GM19193 (cell line): ENCODE measurements around the gene CXCR5.

Source experiments
- POLR2A ChIP-seq: IDR thresholded peaks from 4 replicates; pipeline ENCODE4 v1.6.1; 2011; ENCODE audit not compliant: insufficient read depth, insufficient read length; ENCODE audit errors: extremely low read depth

CXCR5 gene, protein sequence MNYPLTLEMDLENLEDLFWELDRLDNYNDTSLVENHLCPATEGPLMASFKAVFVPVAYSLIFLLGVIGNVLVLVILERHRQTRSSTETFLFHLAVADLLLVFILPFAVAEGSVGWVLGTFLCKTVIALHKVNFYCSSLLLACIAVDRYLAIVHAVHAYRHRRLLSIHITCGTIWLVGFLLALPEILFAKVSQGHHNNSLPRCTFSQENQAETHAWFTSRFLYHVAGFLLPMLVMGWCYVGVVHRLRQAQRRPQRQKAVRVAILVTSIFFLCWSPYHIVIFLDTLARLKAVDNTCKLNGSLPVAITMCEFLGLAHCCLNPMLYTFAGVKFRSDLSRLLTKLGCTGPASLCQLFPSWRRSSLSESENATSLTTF

GRCh38 chr11:118883368-118884071, at the start of gene CXCR5:
TSS of gene CXCR5 (plus strand) at chr11:118883892. CDS start at chr11:118883942, 50 bp downstream.
- TF ChIP-seq POLR2A = peak; percentile 61

GRCh38 chr11:118834427-118835028, 49.2 kb upstream of the CXCR5 start:
- TF ChIP-seq POLR2A = no peak

GRCh38 chr11:118837868-118838267, 45.8 kb upstream of the CXCR5 start:
- TF ChIP-seq POLR2A = no peak

DNA sequence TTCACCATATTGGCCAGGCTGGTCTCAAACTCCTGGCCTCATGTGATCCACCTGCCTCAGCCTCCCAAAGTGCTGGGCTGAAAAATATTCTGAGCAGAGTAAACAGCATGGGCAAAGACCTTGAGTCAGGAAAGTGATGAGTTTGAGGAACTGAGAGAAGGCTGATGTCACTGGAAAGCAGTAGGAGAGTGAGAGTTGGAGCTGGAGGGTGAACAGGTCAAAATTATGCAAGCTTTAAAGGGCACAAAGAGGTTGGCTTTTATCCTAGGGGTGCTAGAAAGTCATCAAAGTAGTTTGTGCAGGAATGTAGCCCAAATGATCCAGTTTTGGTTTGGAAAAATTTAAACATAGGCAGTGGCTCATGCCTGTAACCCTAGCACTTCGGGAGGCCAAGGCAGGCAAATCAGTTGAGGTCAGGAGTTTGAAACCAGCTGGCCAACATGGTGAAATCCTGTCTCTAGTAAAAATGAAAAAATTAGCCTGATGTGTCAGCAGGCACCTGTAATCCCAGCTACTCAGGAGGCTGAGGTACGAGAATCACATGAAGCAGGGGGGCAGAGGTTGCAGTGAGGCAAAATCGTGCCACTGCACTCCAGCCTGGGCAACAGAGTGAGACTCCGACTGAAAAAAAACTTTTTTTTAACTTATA, 44.7 kb upstream of the CXCR5 start:
- TF ChIP-seq POLR2A = no peak

DNA sequence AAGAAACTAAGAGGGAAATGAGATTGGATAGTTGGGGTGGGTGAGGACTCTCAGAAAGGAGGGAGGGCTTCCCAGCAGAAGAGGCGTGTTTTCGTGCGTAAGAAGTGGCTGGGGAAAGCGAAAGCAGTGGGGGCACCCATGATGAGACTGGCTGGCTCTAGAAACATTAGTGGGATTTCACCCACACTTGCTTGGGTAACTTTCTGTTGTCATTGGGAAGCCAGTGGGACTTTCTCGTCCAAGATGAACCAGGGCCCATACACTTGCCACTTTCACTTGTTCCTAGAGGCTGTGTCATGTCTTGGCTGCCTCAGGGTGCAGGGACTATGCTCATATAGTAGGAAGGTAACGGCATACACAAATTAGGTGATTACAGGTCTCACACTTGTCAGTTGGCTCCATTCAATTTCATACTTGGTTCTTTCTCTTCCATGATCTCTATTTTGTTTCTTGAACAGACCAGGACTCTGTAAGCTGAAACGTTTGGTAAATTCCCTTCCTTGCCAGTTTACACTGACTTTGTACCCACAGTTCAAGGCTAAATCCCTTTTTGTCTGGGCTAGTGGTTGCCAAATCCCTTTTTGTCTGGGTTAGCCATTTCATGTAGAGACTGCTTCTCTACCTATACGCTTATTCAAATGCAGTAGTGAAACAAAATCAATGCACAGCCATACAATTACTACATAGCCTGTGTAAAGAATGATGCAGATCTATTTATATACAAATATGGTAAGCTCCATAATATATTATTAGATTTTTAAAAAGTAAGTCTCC, 42.0 kb upstream of the CXCR5 start:
- no peak for TF ChIP-seq POLR2A

DNA sequence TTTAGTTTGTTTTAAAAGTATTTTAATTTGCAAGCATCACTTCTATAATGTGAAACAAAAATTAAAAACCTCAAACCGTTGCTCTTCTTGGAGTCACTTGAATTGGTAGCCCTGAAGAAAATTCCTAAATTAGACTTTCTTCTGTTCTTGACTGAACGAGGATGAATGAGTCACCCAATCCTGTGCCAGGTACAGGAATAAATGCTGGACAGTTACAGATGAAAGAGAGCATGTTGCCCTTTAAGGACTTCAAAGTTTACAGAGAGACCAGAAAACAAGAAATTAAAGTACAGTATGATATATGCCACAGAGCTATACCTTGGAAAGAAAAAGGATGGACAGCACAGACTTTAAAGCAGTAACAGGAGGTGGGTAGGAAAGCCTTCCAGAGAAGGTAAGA, 41.3 kb upstream of the CXCR5 start:
- no peak for TF ChIP-seq POLR2A

GRCh38 chr11:118843565-118843964, 40.1 kb upstream of the CXCR5 start:
- TF ChIP-seq POLR2A = no peak

DNA sequence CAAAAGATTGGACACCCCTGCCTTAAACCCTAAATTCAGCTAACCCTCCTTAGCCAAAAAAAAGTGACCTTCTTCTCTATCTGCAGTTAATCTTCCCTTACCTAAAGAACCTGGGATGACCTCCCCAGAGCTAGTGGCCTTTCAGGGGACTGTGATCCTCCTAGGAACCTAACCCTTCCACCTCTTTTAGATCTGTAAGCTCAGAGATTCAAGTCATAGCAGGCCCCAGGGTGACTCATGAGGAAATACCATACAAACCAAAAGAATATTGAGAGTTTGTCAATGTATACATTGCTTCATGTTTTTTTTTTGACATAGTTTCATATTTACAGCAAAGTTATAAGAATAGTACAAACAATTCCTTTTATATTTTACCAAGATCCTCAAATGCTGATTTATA, 38.3 kb upstream of the CXCR5 start:
- no peak for TF ChIP-seq POLR2A

DNA sequence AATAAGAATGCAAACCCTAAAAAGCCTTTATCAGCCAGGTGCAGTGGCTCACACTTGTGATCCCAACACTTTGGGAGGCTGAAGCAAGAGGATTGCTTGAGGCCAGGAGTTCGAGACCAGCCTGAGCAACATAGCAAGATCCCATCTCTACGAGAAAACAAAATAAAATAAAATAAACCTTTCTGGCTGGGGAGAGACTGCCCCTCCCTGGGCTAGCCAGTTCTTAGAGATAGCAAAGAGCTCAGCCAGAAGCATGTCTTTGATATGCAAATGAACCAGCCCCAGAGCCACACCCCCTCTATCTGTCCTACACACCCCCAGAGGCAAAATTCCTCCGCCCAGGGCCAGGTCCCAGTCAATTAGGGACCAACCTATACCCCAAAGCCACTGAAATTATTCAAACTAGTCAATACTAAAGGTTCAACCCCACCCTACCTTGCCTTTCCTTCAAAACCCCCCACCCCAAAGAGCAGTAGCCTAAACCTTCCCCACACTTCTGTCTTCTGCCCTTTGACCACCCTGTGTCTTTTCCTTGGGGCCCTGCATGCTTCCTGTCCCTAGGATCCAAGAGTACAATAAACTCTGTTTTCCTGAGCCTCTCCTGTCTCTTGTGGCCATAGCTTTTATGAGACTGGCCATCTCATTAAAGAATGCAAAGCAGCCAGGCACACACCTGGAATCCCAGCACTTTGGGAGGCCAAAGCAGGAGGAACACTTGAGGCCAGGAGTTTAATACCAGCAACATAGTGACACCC, 37.3 kb upstream of the CXCR5 start:
- TF ChIP-seq POLR2A = no peak

DNA sequence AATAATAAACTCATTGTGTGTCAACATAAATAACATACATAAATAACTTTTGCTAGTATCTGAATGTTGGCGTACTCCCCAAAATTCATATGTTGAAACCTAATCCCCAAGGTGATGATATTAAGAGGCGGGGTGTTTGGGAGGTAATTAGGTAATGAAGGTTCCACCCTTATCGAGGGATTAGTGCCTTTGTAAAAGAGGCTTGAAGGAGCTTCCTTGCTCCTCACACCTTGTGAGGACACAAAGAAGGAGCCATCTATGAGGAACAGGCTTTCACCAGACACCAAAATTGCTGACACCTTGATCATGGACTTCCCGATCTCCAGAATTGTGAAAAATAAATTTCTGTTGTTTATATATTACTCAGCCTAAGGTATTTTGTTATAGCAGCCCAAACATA, 33.9 kb upstream of the CXCR5 start:
- no peak for TF ChIP-seq POLR2A

DNA sequence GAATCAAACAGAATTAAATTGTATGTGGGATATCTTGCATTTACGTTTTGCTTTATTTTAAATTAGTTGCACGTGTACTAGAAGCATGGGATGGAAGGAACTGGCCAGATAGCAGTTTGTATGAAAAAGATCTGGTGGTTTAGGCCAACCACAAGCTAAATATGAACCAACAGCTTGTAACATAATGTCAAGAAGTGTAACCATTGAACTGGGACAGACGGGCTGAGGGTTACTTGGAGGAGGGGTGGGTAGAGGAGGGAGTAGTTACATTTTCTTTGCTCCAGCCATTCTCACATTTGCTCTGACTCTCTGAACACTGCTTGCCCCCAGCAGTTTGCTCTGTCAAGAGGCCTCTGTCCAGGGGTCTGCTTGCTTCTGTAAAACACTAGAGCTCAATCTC, 31.7 kb upstream of the CXCR5 start:
- no peak for TF ChIP-seq POLR2A

DNA sequence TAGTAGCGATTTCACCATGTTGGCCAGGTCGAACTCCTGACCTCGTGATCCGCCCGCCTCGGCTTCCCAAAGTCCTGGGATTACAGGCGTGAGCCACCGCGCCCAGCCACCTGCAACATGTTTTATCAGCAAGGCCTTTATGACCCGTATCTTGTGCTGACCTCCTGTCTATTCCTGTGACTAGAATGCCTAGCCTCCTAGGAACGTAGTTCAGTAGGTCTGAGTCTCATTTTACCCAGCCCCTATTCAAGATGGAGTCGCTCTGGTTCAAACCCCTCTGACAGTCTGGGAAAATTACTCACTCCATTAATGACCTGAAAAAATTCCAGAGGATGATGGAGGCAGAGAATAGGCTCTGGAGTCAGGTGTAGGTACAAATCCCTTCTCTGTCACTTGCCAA, 30.0 kb upstream of the CXCR5 start:
- TF ChIP-seq POLR2A = no peak

- no peak for TF ChIP-seq POLR2A
Observed at GRCh38 chr11:118856314-118856713, 27.4 kb upstream of the CXCR5 start.

DNA sequence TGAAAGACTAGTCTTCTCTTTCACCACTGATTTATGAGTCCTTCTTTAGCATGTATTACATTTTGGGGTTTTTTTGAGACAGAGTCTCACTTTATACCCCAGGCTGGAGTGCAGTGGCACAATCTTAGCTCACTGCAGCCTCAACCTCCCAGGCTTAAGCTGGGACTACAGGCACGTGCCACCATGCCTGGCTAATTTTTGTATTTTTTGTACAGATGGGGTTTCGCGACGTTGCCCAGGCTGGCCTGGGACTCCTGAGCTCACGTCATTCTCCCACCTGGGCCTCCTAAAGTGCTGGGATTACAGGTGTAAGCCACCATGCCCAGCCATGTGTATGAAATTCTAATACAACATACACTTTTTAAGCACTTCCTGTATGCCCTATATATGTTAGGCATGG, 26.3 kb upstream of the CXCR5 start:
- TF ChIP-seq POLR2A = no peak

- TF ChIP-seq POLR2A = no peak
Observed at GRCh38 chr11:118859973-118860372, 23.7 kb upstream of the CXCR5 start.

- TF ChIP-seq POLR2A = no peak
Observed at GRCh38 chr11:118868659-118869058, 15.0 kb upstream of the CXCR5 start.
